T-helper 1 cell (primary cell): ENCODE data around the gene HK1.
"Not testable (repeated sequence)": the region's sequence is repeated elsewhere in the genome, so short reads cannot be mapped to it uniquely, and the experiment has no call there.

Experiments
- DNase-seq, 5 donors: peaks; one replicate each; pipeline ENCODE4 v3.0.0-alpha.2; 2012 to 2020

The HK1 gene

DNA sequence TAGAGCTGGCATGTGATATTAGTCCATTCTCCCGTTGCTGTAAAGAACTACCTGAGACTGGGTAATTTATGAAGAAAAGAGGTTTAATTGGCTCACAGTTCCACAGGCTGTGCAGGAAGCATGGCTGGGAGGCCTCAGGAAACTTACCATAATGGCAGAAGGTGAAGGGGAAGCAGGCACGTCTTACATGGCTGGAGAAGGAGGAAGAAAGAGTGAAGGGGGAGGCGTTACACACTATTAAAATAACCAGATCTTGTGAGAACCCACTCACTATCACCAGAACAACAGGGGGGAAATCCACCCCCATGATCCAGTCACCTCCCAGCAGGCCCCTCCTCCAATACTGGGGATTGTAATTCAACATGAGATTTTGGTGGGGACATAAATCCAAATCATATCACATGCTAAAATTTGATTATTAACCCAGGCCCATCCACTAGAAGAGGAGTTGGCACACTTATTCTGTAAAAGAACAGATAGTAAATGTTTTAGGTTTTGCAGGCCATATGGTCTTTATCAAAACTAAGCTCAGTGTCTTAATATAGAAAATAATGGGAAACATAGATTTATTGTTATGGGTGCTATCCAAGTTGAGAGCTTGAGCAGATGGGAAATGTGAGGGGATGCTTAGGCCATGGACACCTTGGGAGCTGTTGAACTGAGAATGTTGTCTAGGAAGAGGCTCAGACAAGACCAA lies 18.6 kb upstream of the HK1 start:
- DNase-seq = no peak

DNA sequence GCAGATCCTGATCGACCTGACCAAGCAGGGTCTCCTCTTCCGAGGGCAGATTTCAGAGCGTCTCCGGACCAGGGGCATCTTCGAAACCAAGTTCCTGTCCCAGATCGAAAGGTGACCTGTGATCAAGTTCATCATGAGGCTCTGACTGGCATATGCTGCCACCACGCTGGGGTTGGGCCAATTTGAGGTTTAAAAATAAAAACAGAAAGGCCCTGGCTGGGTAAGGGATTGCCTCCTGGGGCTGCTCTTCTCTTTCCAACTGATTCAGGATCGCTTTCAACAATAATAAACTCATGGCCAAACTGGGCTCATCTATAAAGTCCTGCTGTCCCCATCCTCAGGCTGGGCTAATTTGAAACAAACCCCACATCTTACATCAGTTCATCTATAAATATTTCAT lies 17.1 kb upstream of the HK1 start:
- no peak for DNase-seq

GRCh38 chr10:69262292-69262751 lies 16.0 kb upstream of the HK1 start:
- peak in 1 of 5 donors; percentile 78 for DNase-seq

DNA sequence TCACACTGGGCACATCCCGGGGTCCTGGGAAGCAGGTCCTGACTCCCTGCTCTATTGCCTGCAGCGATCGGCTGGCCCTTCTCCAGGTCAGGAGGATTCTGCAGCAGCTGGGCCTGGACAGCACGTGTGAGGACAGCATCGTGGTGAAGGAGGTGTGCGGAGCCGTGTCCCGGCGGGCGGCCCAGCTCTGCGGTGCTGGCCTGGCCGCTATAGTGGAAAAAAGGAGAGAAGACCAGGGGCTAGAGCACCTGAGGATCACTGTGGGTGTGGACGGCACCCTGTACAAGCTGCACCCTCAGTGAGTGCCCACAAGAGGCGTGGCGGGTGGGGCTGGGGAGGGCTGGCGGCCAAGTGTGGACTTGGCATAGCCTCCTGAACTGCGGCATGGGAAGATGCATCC lies 12.8 kb upstream of the HK1 start:
- no peak for DNase-seq

DNA sequence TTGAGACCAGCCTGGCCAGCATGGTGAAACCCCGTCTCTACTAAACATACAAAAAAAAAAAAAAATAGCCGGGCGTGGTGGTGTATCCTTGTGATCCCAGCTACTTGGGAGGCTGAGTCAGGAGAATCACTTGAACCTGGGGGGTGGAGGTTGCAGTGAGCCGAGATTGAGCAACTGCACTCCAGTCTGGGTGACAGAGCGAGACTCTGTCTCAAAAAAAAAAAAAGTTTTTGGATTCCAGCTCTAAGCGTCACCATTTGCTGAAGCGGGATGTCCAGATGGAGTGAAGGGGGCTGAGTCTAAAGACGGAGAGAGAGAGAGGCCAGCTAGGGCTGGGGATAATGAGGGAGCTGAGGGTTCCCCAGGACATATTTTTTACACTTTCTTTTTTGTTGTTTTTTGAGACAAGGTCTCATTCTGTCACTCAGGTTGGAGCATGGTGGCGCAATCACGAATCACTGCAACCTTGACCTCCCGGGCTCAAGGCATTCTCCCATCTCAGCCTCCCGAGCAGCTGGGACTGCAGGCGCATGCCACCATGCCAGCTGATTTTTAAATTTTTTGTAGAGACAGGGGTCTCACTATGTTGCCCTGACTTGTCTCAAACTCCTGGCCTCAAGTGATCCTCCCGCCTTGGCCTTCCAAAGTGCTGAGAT lies 9.4 kb upstream of the HK1 start:
- DNase-seq = no peak

GRCh38 chr10:69269761-69270160 lies 8.5 kb upstream of the HK1 start:
- DNase-seq = no peak

GRCh38 chr10:69270990-69271389 lies 7.3 kb upstream of the HK1 start:
- no peak for DNase-seq

DNA sequence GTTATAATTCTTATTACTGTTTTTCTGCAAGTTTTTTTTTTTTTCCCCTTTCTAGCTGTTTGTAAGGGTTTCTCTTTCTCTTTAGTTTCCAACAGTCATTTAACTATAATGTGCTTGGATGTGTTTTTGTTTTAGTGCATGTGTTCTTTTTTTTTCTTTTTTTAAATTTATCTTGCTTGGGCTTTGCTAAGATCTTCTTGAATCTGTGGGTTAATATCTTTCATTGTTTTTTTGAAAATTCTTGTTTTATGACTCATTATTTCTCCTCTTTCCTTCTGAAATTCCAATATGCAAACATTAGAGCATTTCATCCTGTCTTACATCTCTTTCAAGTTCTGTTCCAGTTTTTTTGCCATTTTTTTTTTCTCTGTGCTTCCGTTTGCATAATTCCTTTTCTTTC lies 5.7 kb upstream of the HK1 start:
- no peak for DNase-seq

DNA sequence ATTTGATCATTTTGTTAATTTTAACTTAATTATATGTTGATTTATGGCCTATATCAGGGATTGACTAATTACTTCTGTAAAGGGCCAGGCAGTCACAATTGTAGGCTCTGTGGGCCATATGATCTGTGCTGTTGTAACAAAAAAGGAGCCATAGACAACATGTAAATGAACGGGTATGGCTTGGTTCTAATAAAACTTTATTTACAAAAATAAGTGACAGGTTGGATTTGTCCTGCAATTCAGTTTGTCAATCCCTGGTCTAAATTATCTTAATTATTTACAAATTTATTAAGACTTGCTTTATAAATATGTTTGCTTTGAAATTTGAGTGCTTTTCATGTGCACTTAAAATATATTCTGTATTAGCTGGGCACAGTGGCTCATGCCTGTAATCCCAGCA lies 2.9 kb upstream of the HK1 start:
- no peak for DNase-seq

GRCh38 chr10:69276503-69276902 lies 1.8 kb upstream of the HK1 start:
- DNase-seq = no peak

DNA sequence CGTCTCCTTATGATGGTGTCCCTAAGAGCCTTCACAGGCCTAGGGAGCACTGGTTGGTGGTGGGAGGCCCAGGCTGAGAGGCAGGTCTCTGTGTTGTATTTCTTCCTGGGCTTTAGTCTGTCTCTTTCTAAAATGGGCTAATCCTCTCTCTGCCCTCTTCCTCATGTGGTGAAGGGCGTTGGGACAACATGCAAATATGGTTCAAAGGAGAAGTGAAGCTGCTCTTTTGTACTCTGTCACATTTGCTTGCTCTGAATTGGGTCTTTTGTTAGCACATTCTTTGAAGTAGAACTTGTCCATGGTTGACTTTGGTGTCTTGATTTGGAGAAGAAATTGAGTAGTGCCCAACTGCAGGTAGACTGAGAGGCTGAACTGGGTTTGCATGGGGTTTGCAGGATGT lies 814 bp downstream of the HK1 start:
- DNase-seq = no peak

GRCh38 chr10:69281507-69282413 lies 3.5 kb downstream of the HK1 start:
- DNase-seq = no peak

DNA sequence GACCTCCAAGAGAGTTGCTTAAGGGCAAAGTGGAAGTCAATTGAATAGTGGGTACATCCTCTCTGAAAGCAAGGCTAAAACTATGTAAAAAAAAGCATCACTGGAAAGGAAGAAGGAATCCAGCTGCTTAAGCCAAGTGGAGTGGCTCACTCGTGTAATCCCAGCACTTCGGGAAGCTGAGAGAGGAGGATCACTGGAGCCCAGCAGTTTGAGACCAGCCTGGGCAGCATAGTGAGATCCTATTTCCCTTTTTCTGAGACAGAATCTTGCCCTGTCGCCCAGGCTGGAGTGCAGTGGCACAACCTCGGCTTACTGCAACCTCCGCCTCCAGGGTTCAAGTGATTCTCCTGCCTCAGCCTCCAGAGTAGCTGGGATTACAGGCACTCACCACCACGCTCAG lies 6.1 kb downstream of the HK1 start:
- DNase-seq = not testable (repeated sequence)

GRCh38 chr10:69285699-69286098 lies 7.4 kb downstream of the HK1 start:
- no peak for DNase-seq

DNA sequence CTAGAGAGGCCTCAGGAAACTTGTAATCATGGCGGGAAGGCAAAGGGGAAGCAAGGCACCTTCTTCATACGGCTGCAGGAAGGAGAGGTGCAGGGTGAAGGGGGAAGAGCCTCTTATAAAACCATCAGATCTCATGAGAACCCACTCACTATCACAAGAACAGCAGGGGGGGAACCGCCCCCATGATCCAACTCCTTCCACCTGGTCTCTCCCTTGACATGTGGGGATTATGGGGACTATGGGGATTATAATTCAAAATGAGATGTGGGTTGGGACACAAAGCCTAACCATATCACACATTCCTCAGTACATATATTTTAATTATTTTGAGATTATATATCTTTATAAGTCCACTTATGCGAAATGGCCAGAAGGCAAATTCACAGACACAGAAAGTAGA lies 8.9 kb downstream of the HK1 start:
- DNase-seq = no peak

GRCh38 chr10:69290993-69291392 lies 12.7 kb downstream of the HK1 start:
- no peak for DNase-seq

DNA sequence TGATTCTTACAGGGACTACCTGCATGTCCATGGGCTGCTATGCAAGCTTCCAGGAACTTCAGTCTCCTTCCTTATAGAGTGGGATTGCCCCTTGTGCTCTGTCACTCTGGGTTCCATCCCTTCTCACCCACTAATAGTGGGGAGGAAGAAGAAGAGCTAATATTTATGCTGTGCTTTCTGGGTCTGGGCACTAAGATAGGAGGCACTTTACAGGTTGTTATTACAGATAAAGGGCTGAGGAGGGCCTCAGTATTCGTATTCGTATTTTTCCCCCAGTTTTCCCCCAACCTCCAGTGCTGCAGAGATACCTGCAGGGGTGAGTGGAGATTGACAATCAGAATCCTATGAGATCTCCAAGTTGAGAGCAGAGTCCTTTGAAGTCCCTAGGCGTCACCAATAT lies 14.2 kb downstream of the HK1 start:
- DNase-seq = no peak

DNA sequence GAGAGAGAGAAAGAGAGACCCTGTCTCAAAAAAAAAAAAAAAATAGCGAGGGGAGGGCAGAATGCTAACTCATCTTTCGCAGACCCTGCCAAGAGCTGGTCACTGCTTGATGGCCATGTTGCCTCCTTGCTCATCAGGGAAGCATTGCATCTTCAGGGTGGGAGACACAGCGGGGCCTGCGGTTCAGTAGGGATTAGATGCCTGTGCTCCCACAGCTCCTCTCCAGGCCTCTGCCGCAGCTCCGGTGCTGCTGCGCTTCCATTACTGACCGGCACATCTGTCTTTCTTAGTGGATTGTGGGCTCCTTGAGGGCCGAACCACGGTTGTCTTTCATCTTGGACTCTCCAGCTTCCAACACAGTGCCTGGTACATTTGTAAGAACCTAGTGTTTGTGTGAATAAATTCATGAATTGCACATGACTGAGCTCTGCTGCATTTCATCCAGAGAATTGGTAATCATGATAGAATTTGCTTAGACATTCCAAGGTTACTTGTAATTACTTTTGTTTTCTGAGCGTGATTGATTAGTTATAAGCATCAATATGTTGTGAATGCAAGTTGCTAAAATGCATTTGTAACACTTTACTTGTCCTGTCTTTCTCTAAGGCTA lies 16.8 kb downstream of the HK1 start:
- no peak for DNase-seq

GRCh38 chr10:69303632-69304051 lies 25.3 kb downstream of the HK1 start:
- DNase-seq = no peak

DNA sequence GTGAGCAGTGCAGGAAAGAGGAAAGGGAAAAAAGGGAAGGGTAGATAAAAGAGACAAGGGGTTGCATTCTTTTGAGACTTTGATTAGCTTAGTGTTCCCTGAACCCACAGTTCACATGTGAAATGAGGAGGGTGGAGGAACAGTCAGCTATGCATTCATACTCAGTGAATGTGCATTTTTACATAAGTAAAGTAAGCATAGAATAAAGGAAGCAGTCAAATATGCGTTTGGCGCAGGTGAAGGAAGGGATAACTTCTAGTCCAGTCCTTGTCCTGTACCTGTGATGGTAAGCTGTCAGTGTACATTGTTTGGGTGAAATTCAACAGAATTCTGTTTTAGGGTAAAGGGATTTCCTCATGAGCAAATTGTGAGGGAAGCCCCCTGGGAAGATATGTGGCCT lies 28.1 kb downstream of the HK1 start:
- no peak for DNase-seq

DNA sequence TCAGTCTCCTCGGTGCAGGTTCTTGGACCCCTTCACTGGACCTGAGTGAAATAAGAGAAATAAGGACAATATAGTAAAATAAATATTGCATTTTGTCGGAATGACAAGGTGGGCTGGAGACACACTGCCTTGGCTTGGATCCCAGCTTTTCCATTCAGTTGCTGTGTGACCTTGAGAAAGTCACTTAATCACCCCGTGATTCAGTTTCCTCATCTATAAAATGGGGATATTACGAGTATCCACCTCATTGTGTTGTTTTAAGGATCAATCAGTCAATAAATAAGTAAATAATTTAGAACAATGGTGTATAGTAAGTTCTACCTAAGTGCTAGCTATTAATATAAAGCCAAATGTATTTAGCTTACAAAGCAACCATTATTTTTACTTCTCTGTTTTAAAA lies 29.1 kb downstream of the HK1 start:
- no peak for DNase-seq

DNA sequence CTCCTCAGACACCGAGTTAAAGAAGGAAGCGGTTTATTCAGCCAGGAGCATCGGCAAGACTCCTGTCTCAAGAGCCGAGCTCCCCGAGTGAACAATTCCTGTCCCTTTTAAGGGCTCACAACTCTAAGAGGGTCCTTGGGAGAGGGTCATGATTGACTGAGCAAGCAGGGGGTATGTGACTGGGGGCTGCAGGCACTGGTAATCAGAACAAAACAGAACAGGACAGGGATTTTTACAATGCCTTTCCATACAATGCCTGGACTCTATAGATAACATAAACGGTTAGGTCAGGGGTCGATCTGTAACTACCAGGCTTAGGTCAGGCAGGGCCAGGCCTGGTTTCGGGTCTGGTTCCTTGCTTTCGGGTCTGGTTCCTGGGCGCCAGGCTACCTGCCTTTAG lies 30.0 kb downstream of the HK1 start:
- not testable (repeated sequence) for DNase-seq

GRCh38 chr10:69311309-69311708 lies 33.0 kb downstream of the HK1 start:
- DNase-seq = no peak
